K562 (cell line): ENCODE measurements around the gene NUFIP1. TPM values are rescaled to one million over a fixed set of nuclear protein-coding genes. Genes with fewer than 3 reads are reported as not detected.

Source experiments
- ATAC-seq: fragments of 200-7000 bp; cut with Tn5 transposase; 3 replicates; pipeline ENCODE4 v1.9.1; 2020; ENCODE audit warnings: moderate library complexity
- BruUV-seq: library from RNA; stranded (reverse); fragments of 400-500 nt; replicated peaks from 2 replicates; lab custom pipeline; 2021; lab: Mats Ljungman, UMichigan
- CTCF ChIA-PET: fragments of 300-600 bp; formaldehyde crosslinking; extraction: SDS; loops from one replicate; lab custom pipeline; 2021; ENCODE audit warnings: low intra/inter-chr PET ratio; lab: Yijun Ruan, JAX
- POLR2A ChIA-PET: fragments of 300-600, 350-650 bp; sonication (Branson Sonifier 250); formaldehyde crosslinking; extraction: SDS; loops from one replicate; lab custom pipeline; 2021; ENCODE audit warnings: antibody characterized with exemption, inconsistent platforms; lab: Yijun Ruan, JAX
- DNase-seq, 4 experiments: peaks; one replicate each; pipeline versions ENCODE4 v3.0.0 to v3.0.0-alpha.2; 2011 to 2018; ENCODE audit warnings: low spot score in 3 of 4, mixed read lengths in 3 of 4; ENCODE audit errors: extremely low read depth in 1 of 4
- FAIRE-seq: peaks from 2 replicates; lab custom pipeline; 2011; peaks lifted over from hg19 to GRCh38; lab: Jason Lieb, UNC
- H2AFZ ChIP-seq: 2 replicates; pipeline ENCODE4 v1.6.0; 2011; ENCODE audit warnings: low read depth, low read length, control low read depth, inconsistent platforms
- H3K27ac ChIP-seq: fragments of 200-600 bp; 3 replicates; pipeline ENCODE4 v1.8.0; 2011; ENCODE audit warnings: low read depth, mild to moderate bottlenecking, control low read depth, inconsistent platforms, low read length, moderate library complexity, mixed read lengths; ENCODE audit errors: extremely low read depth
- H3K27me3 ChIP-seq, 2 experiments: fragments of 300-600 bp in 1 of 2; 2 replicates in 1 of 2; 3 replicates in 1 of 2; pipeline versions ENCODE4 v1.6.0 to v1.8.0; 2011; ENCODE audit warnings: inconsistent platforms in 2 of 2, low read length in 2 of 2, mild to moderate bottlenecking in 1 of 2, mixed read lengths in 1 of 2, moderate library complexity in 1 of 2; ENCODE audit not compliant: control insufficient read depth in 2 of 2, insufficient read depth in 2 of 2
- H3K36me3 ChIP-seq: fragments of 300-600 bp; 3 replicates; pipeline ENCODE4 v1.8.0; 2011; ENCODE audit warnings: mild to moderate bottlenecking, low read length, inconsistent platforms; ENCODE audit not compliant: control insufficient read depth, insufficient read depth
- H3K4me1 ChIP-seq, 2 experiments: fragments of 200-600 bp in 1 of 2; replicated peaks in 1 of 2; 2 replicates in 1 of 2; 3 replicates in 1 of 2; pipeline versions ENCODE4 v1.5.1 to v1.8.0; 2011; ENCODE audit warnings: inconsistent platforms in 2 of 2, low read length in 2 of 2, mild to moderate bottlenecking in 1 of 2, mixed read lengths in 1 of 2, moderate library complexity in 1 of 2; ENCODE audit not compliant: control insufficient read depth in 2 of 2, insufficient read depth in 2 of 2
- H3K4me2 ChIP-seq: 2 replicates; pipeline ENCODE4 v1.6.1; 2011; ENCODE audit warnings: low read length, control low read depth, inconsistent platforms, mixed read lengths; ENCODE audit not compliant: insufficient read depth
- H3K4me3 ChIP-seq: fragments of 200-600 bp; sonication (generic), shearing (Covaris generic); 2 replicates; pipeline ENCODE4 v1.5.1; 2016; ENCODE audit warnings: control low read depth, inconsistent platforms
- H3K79me2 ChIP-seq: fragments of 200-600 bp; 3 replicates; pipeline ENCODE4 v1.8.0; 2011; ENCODE audit warnings: low read length, inconsistent platforms; ENCODE audit not compliant: control insufficient read depth, insufficient read depth
- H3K9ac ChIP-seq, 2 experiments: 2 replicates each; pipeline versions ENCODE4 v1.6.0 to v1.6.1; 2011; ENCODE audit warnings: low read depth in 2 of 2, low read length in 2 of 2, control low read depth in 1 of 2, inconsistent platforms in 1 of 2, mild to moderate bottlenecking in 1 of 2, mixed read lengths in 1 of 2; ENCODE audit not compliant: insufficient read depth in 1 of 2
- H3K9me1 ChIP-seq: one replicate; pipeline ENCODE4 v1.6.0; 2011; ENCODE audit warnings: inconsistent platforms, mild to moderate bottlenecking, low read length, moderate library complexity; ENCODE audit not compliant: control insufficient read depth, insufficient read depth
- H3K9me3 ChIP-seq: replicated peaks from 2 replicates; pipeline ENCODE4 v1.5.1; 2011; ENCODE audit warnings: low read depth, low read length, inconsistent platforms; ENCODE audit not compliant: control insufficient read depth, insufficient read depth
- H4K20me1 ChIP-seq: replicated peaks from 2 replicates; pipeline ENCODE4 v1.6.1; 2011; ENCODE audit warnings: low read length, inconsistent platforms, mixed read lengths; ENCODE audit not compliant: control insufficient read depth, insufficient read depth
- CBFA2T3 ChIP-seq: fragments of 450-650 bp; IDR thresholded peaks from 2 replicates; pipeline ENCODE4 v1.6.1; 2017
- CHD1 ChIP-seq: fragments of 200-600 bp; sonication (generic); IDR thresholded peaks from one replicate; pipeline ENCODE4 v1.6.1; 2012; ENCODE audit warnings: mild to moderate bottlenecking, moderate library complexity, low read length, inconsistent platforms
- E4F1 ChIP-seq: fragments of 250-450 bp; sonication (Bioruptor Pico); IDR thresholded peaks from 2 replicates; pipeline ENCODE4 v1.5.0; 2021; ENCODE audit warnings: mild to moderate bottlenecking, borderline replicate concordance
- HDAC6 ChIP-seq: IDR thresholded peaks from 2 replicates; pipeline ENCODE4 v1.6.1; 2012; ENCODE audit warnings: low read depth, mild to moderate bottlenecking, control low read depth, inconsistent platforms, low read length, moderate library complexity
- HEY1 ChIP-seq: fragments of 250-450 bp; sonication (Bioruptor Pico); IDR thresholded peaks from 2 replicates; pipeline ENCODE4 v1.5.0; 2020; ENCODE audit warnings: mild to moderate bottlenecking, moderate library complexity, borderline replicate concordance
- KLF16 ChIP-seq: IDR thresholded peaks from 2 replicates; pipeline ENCODE4 v1.6.1; 2016; ENCODE audit warnings: antibody characterized with exemption
- MXD1 ChIP-seq: fragments of 250-450 bp; sonication (Bioruptor Pico); IDR thresholded peaks from 2 replicates; pipeline ENCODE4 v1.8.0; 2021; ENCODE audit warnings: borderline replicate concordance, mild to moderate bottlenecking, moderate library complexity; ENCODE audit not compliant: poor library complexity, severe bottlenecking
- PHF20 ChIP-seq: fragments of 450-650 bp; IDR thresholded peaks from 2 replicates; pipeline ENCODE4 v1.6.1; 2018; ENCODE audit not compliant: partially characterized antibody
- SOX6 ChIP-seq: fragments of 450-650 bp; IDR thresholded peaks from 2 replicates; pipeline ENCODE4 v1.6.1; 2014; ENCODE audit warnings: mild to moderate bottlenecking
- TCF7 ChIP-seq: sonication (generic); IDR thresholded peaks from 2 replicates; pipeline ENCODE4 v1.6.1; 2016; ENCODE audit warnings: antibody characterized with exemption, borderline replicate concordance
- ZNF512 ChIP-seq: IDR thresholded peaks from 2 replicates; pipeline ENCODE4 v1.6.1; 2016; ENCODE audit warnings: missing genetic modification characterization, missing compliant biosample characterization
- ZNF584 ChIP-seq: fragments of 200-800 bp; sonication (Bioruptor generic); IDR thresholded peaks from 2 replicates; pipeline ENCODE4 v1.6.1; 2016; ENCODE audit warnings: low read depth, mild to moderate bottlenecking, missing genetic modification characterization, missing compliant biosample characterization
- WGBS: fragments of 100-300 bp; shearing (Covaris generic); methylation state at CpG from one replicate; pipeline ENCODE4 v1.1.6; 2016; ENCODE audit warnings: low coverage, mixed read lengths; ENCODE audit not compliant: insufficient coverage; ENCODE audit errors: missing lambda C conversion rate; 5-methylcytosine and 5-hydroxymethylcytosine counted together
- in situ Hi-C: fragments of 300-500 bp; cut with MboI; formaldehyde crosslinking; loops from 4 replicates; pipeline ENCODE4 v1.15.0; 2018; ENCODE audit warnings: inconsistent platforms, mixed read lengths
- intact Hi-C: fragments of 100-400 bp; cut with micrococcal nuclease; formaldehyde crosslinking; loops from 2 replicates; pipeline ENCODE4 v1.14.2; 2022
- polyA plus RNA-seq, 8 experiments: library from polyadenylated mRNA; depleted of rRNA in 4 of 8; stranded (reverse) in 5 of 8; unstranded in 3 of 8; fragments of >200 nt; fragmentation: Nextera tagmentation in 2 of 8; fragmentation: Illumina TruSeq in 1 of 8; extraction: Ambion mirVana in 2 of 8; extraction: Trizol in 1 of 8; gene quantifications; 2 replicates each; pipeline versions ENCODE4 v1.2.1 to v1.2.3, GENCODE V29; 2011 to 2014; ENCODE audit warnings: inconsistent platforms in 1 of 8, missing spikeins in 1 of 8
- total RNA-seq, 7 experiments: library from RNA; depleted of rRNA in 6 of 7; stranded (reverse); fragments of >200 nt in 6 of 7; fragmentation: Illumina TruSeq in 2 of 7; extraction: Trizol in 2 of 7; gene quantifications; 2 replicates each; pipeline versions ENCODE4 v1.2.1 to v1.2.3, GENCODE V29; 2011 to 2021; ENCODE audit warnings: low replicate concordance in 1 of 7

The NUFIP1 gene
- total and polyA plus RNA-seq, 9 of the 15 experiments (the other 6 are each of a cell fraction or from before 2014, with no cell fraction given) = 2.6 to 9.7 (median 4.1) TPM

GRCh38 chr13:44929692-44930091 lies 59.6 kb downstream of the NUFIP1 start:
- Histone ChIP-seq H2AFZ (no peak overlapping the region), H3K4me1 (no peaks in the 10 kb centered on the region), H4K20me1 (no peaks in the 10 kb centered on the region), H3K36me3 (no peaks in the 10 kb centered on the region), H3K9me1 (no peaks in the 10 kb centered on the region), H3K79me2 (no peaks in the 10 kb centered on the region), H3K4me3 (no peak overlapping the region), H3K27ac (no peak overlapping the region), H3K4me2 (no peak overlapping the region), H3K9ac (no peak overlapping the region), H3K27me3 (peaks cover 18 to 23% of the 10 kb centered on the region in 2 experiments; a peak in 4 of 5 replicates), H3K9me3 (no peaks in the 10 kb centered on the region)
- no peak for TF ChIP-seq MXD1 (CRISPR knock-in tag)
- DNase-seq (no peak), FAIRE-seq (no peak), ATAC-seq (no peak)
- no TSS peak for BruUV-seq
- intact Hi-C loops = no loop called here
- POLR2A ChIA-PET = interaction anchor here (0.5 kb wide), 1 partner anchor 12 kb away, joined by 3 read pairs; no protein-coding TSS in a partner anchor
- in situ Hi-C loops = no loop called here
- CTCF ChIA-PET = no interaction called here
- WGBS = 0% methylated on average over 3 of the region's 3 CpGs

- WGBS = 0% methylated on average over 3 of the region's 4 CpGs
- no peak overlapping the region for H3K27ac ChIP-seq
- no TSS peak for BruUV-seq
- TF ChIP-seq CBFA2T3 = no peak
- no peak for TF ChIP-seq SOX6
- no peak for TF ChIP-seq ZNF512 (tag)
- no peak for TF ChIP-seq E4F1
- no peak for TF ChIP-seq TCF7
- TF ChIP-seq ZNF584 = no peak
- TF ChIP-seq PHF20 = no peak
- no peak for TF ChIP-seq CHD1
- TF ChIP-seq HDAC6 = no peak
- no peak for TF ChIP-seq HEY1 (CRISPR knock-in tag)
- TF ChIP-seq KLF16 = no peak
These were observed 61.3 kb downstream of the NUFIP1 start for GRCh38 chr13:44927968-44928367.

More at GRCh38 chr13:44927968-44928367, 61.3 kb downstream of the NUFIP1 start:
- ChIA-PET POLR2A (interaction anchor here (2.0 kb wide), 1 partner anchor 9 kb away, joined by 7 read pairs; no protein-coding TSS in a partner anchor), CTCF (no interaction called here)
- Histone ChIP-seq H3K9me1 (no peaks in the 10 kb centered on the region), H3K79me2 (no peaks in the 10 kb centered on the region), H3K36me3 (no peaks in the 10 kb centered on the region), H2AFZ (no peak overlapping the region), H3K4me3 (no peak overlapping the region), H3K9ac (no peak overlapping the region), H4K20me1 (no peaks in the 10 kb centered on the region), H3K9me3 (no peaks in the 10 kb centered on the region), H3K4me2 (no peak overlapping the region), H3K27me3 (peaks cover 21 to 25% of the 10 kb centered on the region in 2 experiments; a peak in 4 of 5 replicates), H3K4me1 (no peaks in the 10 kb centered on the region)
- no peak for FAIRE-seq
- intact Hi-C loops (no loop called here), in situ Hi-C loops (no loop called here)
- no peak for DNase-seq
- no peak for ATAC-seq
